HTERT RPE-1 (cell line): ENCODE results near the gene CPLANE2.

ENCODE experiments used
- in situ Hi-C: fragments of 300-500 bp; cut with MboI; formaldehyde crosslinking; loops from 4 replicates; pipeline ENCODE4 v1.14.3; 2020; ENCODE audit warnings: low sequenced_read_pairs

CPLANE2 gene

DNA sequence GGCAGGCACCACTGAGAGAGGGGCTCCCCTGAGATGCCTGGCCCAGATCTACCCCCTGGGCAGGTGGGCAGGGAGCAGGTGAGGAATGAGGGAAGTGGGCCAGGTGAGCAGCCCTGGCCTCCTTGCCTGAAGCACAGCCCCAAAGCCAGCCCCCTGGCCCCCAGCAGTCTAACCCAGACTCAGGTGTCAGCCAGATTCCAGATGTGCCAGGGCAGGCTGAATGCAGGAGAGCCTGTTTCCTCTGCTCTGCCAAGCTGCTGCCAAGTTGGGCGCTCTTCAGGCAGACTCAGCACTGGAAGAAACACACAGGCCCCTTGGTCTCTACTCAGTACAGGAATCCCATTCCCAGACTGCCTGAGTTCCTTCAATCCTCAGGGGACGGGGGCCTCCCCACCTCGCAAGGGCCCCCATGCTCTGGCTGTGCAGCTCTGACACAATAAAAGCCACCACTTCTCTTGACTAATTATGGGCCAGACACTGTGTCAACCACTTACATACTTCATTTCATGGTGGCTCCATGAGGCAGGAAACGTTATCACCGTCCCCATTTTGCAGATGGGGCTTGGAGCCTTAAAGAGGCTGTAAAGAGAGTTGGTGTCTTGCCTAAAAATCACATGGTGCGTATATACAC lies 45.0 kb downstream of the CPLANE2 start:
- in situ Hi-C loops, result no loop called here

DNA sequence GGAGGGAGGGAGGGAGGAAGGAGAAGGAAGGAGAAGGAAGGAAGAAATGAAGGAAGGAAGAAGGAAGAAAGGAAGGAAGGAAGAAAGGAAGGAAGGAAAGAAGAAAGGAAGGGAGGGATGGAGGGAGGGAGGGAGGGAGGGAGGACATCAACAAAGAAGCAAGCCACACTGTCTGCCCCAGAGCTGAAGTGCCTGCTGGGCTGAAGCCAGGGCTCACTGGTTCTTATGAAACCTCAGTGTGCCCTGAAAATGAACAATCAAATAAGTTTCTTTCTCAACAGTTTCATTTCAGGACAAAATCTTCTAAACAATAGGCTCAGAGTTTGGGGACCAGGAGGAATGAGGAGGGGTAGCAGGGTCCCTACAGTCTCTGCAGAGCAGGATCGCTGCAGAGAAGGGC lies 45.7 kb downstream of the CPLANE2 start:
- in situ Hi-C loops, result no loop called here

DNA sequence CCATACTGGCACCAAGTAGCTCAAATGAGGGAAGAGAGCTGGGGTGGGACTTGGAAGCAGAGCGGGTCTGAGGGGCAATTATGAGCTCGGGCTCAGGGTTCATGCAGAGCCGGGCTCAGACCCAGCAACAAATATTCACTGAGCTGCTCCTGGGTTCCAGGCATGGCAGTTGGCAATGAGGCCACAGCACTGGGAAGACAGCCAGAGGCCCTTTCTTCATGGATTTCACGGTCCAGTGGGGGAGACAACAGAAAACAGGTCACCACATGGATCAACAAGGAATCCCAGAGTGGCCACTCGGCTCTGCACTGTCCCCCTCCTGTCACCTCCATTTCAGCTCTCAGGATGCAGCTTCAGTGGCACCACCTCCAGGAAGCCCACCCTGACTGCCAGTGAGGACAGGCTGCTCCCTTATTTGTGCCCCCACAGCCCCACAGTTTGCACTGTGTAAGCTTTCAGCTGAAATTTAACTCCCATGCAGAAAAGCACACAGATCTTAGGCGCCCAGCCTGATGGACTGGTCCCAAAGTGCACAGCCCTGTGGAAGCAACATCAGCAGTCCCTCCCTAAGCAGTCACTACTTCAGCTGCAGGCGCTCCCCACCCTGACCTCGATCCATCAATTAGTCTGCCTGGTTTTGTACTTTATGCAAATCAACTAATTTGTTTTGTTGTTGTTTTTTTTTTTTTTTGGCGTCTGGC lies 46.9 kb downstream of the CPLANE2 start:
- in situ Hi-C loops, result no loop called here

GRCh38 chr1:16189003-16189402 lies 48.0 kb downstream of the CPLANE2 start:
- in situ Hi-C loops, result no loop called here

- in situ Hi-C loops, result no loop called here
Measured at GRCh38 chr1:16187748-16188401, 49.1 kb downstream of the CPLANE2 start.

DNA sequence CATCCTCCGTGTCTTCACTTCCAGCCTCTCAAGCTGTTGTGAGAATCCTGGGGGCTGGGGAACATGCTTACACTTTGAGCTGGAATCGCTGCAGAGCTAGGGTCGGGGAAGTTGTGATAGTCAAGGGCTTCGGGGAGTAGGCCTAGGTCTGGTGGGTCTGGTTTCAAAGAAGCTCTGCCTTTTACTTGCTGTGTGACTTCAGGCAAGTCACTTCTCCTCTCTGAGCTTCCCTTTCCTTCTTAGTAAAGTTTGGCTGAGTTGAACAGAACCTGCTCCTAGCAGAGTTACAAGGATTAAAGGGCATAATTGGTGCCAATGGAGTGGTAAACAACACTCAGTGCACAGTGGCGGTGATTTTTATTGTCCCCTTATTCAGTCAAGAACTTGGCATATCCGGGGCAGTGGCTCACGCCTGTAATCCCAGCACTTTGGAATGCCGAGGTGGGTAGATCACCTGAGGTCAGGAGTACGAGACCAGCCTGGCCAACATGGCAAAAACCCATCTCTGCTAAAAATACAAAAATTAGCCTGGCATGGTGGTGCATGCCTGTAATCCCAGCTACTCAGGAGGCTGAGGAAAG lies 50.2 kb downstream of the CPLANE2 start:
- in situ Hi-C loops, result no loop called here

- in situ Hi-C loops, result no loop called here
Measured at GRCh38 chr1:16184557-16185303, 52.3 kb downstream of the CPLANE2 start.

- in situ Hi-C loops, result no loop called here
Measured at GRCh38 chr1:16183765-16184556, 53.0 kb downstream of the CPLANE2 start.

DNA sequence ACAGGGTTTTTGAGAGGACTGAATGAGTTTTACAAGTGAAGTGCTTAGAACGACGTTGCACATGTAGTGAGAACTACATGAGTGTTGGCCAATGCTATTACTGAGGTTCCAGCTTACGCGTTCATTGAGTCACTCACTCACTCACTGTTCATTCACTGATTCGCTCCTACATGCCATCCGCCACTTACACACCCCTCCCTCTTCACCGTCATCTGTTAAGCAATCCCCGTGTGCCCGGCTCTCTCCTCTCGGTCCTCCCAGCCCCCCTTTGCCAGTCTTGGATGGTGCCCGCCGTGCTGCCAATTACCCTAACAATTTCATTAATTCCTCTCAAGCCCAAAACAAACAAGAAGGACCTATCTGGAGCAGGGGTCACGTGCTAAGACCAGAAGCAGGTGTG lies 53.8 kb downstream of the CPLANE2 start:
- in situ Hi-C loops, result no loop called here

GRCh38 chr1:16181887-16182719 lies 54.9 kb downstream of the CPLANE2 start:
- in situ Hi-C loops, result no loop called here
